GF-D8 (cell line): Measurements from ENCODE around the gene SEPTIN12.
"Not testable (repeated sequence)": the region's sequence is repeated elsewhere in the genome, so short reads cannot be mapped to it uniquely, and the experiment has no call there.

ENCODE experiments used
- DNase-seq: peaks from one replicate; lab custom pipeline; 2025; lab: John Stamatoyannopoulos, UW

SEPTIN12 gene

DNA sequence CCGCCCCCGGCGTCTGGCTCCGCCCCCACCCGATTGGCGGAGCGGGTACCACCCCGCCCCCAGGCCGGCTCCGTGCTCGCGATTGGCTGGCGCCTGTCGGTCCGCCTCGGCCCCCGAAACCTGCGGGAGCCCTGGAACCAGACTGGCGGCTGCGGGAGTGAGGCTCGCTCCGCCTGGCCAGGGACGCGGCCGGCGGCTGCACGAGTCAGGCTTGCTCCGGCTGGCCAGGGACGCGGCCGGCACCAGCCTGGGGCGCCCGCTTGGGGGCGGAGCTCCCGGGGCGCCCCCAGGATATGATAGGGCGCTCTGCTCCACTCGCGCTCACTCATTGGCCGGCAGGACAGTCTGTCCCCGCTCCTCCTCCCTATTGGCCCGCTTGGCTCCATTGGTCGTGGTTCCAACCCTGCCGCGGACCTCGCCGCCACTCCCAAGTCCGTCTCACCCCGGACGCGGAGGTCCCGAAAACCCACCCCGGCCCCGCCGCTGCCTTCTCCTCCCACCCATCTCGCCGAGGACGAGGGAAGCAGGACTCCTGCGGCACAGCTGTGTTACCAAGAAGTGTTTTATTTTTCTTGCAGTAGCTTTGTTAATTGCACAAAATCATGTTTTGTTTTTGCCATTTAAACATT, 14.6 kb upstream of the SEPTIN12 start:
- DNase-seq: peak; percentile 65

GRCh38 chr16:4801962-4802658, 14.0 kb upstream of the SEPTIN12 start, which contains the start of gene ROGDI:
ROGDI (minus strand) TSS chr16:4802633; CDS start chr16:4802571, 62 bp downstream.
- DNase-seq: peak; percentile 49

DNA sequence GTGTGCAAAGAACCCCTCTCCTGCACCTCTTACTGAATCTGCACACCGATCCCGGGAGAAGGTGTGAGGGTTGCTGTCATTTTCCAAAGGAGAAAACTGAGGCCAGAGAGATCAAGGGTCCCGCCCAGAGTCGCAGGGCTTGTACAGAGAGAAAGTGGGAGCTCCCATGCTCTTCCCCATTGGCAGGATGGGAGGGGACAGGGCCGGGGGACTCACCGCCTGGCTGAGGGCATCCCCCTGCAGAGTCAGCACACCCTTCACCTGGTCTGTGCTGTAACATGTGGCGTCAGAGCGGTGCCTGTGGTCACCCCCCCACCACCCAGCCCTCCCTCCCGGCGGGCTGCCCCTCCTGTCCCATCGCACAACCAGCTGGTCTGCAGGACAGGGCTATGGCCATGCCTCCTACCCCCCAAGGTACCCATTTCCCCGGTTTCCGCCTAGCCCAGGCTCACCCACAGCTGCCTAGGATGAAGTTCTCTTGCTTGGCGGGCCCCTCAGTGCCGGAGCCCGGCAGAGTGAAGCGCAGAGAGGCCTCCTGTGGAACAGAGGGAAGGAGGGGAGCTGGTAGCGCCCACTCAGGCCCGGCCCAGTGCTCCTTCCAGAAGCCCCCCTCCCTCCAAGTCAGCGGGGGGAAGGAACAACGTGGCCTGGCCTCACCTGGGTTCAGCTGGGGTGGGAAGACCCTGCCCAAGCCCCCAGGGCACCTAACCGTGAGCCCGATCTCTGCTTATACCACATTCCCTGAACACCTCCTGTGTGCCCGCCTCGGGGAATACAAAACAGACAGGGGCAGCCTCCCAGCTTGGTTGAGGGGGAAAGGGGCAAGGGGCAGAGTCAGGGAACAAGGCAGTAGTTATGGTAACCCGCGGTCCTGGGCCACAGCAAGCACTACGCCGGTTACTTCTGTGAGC, 13.2 kb upstream of the SEPTIN12 start:
- DNase-seq: no peak

- peak; percentile 95 for DNase-seq
These were observed 12.3 kb upstream of the SEPTIN12 start for GRCh38 chr16:4800290-4801041.

DNA sequence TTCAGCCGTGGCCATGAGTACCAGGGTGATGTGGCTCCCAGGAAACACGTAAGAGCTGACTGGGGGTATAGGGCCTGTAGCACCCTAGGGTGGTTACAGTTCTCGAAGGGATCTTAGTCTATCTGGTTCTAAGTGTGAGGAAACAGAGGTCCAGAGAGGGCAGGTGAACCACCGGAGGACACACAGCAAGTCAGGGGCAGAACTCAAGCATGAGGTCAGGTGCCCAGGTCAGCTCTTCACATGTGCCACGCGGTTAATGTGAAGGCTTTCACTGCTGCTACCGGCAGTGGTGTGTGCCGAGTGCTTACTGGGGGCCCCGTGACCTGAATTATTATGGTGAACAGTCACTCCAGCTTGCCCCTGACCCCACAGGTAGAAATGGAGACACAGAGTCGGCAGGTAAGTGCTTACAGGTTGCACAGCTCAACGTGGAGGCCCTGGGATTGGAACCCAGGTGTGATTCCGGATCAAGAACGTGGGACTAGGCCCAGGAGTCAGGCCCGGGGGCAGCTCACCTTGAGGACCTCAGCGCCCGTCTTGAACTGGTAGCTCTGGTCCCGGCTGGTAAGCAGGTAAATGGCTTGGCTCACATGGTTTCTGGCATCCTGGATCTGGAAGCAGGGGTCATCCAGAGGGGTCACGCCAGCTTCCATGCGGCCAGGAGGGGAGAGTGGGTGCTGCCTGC, 11.2 kb upstream of the SEPTIN12 start:
- DNase-seq: no peak

GRCh38 chr16:4798456-4798855, 10.3 kb upstream of the SEPTIN12 start:
- DNase-seq: no peak

GRCh38 chr16:4797805-4798252, 9.7 kb upstream of the SEPTIN12 start:
- no peak for DNase-seq

GRCh38 chr16:4796982-4797804, 9.0 kb upstream of the SEPTIN12 start:
- no peak for DNase-seq

GRCh38 chr16:4795828-4796572, 7.9 kb upstream of the SEPTIN12 start:
- no peak for DNase-seq

DNA sequence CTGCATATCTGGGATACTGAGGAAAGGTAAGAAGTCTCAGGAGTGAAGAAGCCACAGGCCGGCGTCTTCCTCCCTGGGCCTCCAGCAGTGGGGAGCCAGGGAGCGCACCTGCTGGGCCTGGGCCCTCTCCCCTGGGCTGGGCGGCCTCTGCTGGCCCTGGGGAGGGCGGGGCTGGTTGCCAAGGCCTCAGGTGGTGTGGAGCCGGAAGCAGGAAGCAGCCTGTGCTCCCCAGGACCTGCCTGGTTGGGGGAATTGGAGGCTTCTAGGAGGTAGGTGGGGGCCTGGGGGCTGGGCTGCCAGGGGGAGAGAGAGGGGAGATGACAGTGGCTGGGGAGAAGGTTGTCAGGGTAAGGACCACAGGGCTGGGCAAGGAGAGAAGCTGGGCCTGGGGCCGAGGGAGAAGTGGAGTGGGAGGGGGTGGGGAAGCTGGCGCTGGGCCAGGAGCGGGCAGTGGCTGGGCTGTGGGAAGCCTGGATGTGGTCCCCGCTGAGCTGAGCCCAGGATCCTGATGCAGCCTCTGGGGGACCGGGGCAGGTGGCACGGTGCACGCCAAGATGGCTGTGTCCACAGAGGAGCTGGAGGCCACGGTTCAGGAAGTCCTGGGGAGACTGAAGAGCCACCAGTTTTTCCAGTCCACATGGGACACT, 7.2 kb upstream of the SEPTIN12 start, which contains the start of gene SMIM22:
Gene SMIM22 (plus strand): TSS at position 189 of the 647 bp plus-strand sequence. CDS start 366 bp downstream, at position 555.
- DNase-seq: no peak

DNA sequence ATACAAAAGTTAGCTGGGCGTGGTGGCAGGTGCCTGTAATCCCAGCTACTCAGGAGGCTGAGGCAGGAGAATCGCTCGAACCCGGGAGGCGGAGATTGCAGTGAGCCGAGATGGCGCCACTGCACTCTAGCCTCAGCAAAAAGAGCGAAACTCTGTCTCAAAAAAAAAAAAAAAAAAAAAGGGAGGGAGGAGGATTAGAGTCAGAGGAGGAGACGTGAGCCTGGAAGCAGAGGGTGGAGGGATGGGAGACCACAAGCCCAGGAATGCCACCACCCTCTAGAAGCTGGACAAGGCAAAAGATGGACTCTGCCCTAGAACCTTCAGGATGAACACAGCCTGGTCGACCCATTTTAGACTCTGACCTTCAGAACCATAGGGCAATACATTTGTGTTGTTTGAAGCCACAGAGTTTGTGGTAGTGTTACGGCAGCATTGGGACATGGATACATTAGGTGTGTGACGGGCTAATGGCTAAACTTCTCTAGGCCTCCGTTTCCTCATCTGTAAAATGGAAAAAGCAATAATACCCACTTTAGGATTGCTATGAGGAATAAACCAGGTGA, 4.9 kb upstream of the SEPTIN12 start:
- no peak for DNase-seq

GRCh38 chr16:4790871-4791270, 2.7 kb upstream of the SEPTIN12 start:
- DNase-seq: no peak

DNA sequence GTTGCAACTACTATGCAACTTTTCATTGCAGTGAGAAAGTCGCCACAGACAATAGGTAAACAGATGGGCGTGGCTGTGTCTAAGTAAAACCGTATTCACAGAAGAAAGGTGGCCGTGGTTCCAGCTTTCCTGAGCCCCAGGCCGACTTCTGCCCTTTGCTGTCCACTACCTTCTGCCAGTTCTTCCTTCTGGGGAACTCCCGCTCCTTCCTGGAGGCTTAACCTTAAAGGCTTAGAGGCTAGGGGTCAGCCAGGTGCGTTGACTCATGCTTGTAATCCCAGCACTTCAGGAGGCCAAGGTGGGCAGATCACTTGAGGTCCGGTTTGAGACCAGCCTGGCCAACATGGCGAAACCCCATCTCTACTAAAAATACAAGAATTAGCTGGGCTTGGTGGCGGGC, 2.1 kb upstream of the SEPTIN12 start:
- no peak for DNase-seq

GRCh38 chr16:4788910-4789309, 765 bp upstream of the SEPTIN12 start:
- no peak for DNase-seq

DNA sequence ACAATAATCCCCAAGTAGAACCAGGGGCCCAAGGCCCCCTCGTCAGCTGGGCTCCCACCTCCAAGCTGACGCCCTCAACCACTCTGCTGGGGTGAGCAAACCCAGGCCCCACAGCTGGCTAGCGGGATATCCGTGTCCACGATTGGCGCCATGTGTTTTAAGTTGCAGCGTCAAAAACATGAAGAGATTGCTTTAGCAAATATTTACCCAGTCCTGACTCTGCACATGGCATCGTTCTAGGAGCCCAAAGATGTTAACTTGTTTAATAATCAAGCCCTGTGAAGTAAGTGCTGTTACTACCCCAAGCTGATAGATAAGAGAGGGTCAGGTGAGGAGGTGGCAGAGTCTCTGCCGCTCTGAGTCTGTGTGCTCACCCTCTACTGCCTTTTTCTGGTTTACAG, 344 bp upstream of the SEPTIN12 start:
- no peak for DNase-seq

DNA sequence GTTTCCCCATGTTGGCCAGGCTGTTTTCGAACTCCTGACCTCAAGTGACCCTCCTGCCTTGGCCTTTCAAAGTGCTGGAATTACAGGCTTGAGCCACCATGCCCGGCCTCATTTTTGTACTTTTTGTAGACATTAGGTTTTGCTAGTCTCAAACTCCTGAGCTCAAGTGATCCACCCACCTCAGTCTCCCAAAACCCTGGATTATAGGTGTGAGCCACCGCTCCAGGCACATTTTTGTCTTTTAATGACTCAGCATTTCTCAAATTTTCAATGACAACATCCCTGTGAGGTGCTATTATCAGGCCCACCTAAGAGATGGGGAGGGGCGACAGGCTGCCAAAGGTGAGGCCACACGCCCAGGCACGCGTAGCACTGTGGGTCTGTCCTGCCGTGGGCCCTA, 1.1 kb downstream of the SEPTIN12 start:
- DNase-seq: no peak

DNA sequence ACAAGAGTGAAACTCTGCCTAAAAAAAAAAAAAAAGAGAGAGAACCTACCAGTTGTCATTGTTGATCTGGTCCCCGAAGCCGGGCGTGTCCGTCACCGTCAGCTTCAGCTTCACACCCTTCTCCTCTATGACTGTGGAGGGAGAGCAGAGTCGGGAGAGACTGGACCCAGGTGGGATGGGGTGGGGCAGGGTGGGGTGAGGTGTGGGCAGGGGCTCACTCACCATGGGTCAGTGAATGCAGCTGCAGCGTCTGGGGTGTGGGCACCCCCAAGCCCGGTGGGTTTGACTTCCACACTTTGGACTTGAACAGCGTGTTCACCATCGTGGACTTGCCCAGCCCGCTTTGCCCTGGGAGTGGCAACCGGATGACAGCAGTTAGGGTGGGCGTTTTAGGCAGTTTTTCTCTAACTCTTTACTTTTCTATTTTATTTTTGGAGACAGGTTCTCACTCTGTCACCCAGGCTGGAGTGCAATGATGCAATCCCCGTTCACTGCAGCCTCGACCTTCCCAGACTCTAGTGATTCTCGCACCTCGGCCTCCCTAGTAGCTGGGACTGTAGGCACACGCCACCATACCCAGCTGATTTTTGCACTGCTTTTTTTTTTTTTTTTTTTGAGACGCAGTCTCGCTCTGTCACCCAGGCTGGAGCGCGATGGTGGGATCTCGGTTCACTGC, 2.2 kb downstream of the SEPTIN12 start:
- no peak for DNase-seq

- DNase-seq: not testable (repeated sequence)
These were observed 3.6 kb downstream of the SEPTIN12 start for GRCh38 chr16:4784444-4784987.
